ENCODE measurements around the gene TAS2R30.

TAS2R30 gene

GRCh38 chr12:11089246-11089645, 45.2 kb downstream of the TAS2R30 start:
- Histone ChIP-seq H3K9ac (ENCODE audit: low read depth in 1 of 2, low read length in 2 of 2) (no peak overlapping the region), H3K9me3 (ENCODE audit: control insufficient read depth in 1 of 2, low read length in 2 of 2) (no peaks in the 10 kb centered on the region), H3K36me3 (ENCODE audit: control insufficient read depth in 1 of 2, insufficient read depth in 2 of 2, low read length in 2 of 2) (no peaks in the 10 kb centered on the region), H3K4me3 (ENCODE audit: low read depth in 1 of 2, low read length in 2 of 2) (no peak overlapping the region), H3K27me3 (ENCODE audit: control insufficient read depth in 1 of 2, insufficient read depth in 2 of 2, low read length in 2 of 2) (no peaks in the 10 kb centered on the region), H3K27ac (ENCODE audit: low read depth, low read length) (no peak overlapping the region), H3K4me1 (ENCODE audit: control insufficient read depth in 1 of 2, insufficient read depth in 2 of 2, low read length in 2 of 2) (no peaks in the 10 kb centered on the region)

- Histone ChIP-seq H3K9me3 (ENCODE audit: control insufficient read depth in 1 of 2, low read length in 2 of 2) (peaks cover 0 to 14% of the 10 kb centered on the region in 2 donors), H3K27me3 (ENCODE audit: control insufficient read depth in 1 of 2, insufficient read depth in 2 of 2, low read length in 2 of 2) (no peaks in the 10 kb centered on the region), H3K27ac (ENCODE audit: low read depth, low read length) (no peak overlapping the region), H3K4me1 (ENCODE audit: control insufficient read depth in 1 of 2, insufficient read depth in 2 of 2, low read length in 2 of 2) (no peaks in the 10 kb centered on the region), H3K9ac (ENCODE audit: low read depth in 1 of 2, low read length in 2 of 2) (no peak overlapping the region), H3K4me3 (ENCODE audit: low read depth in 1 of 2, low read length in 2 of 2) (no peak overlapping the region), H3K36me3 (ENCODE audit: control insufficient read depth in 1 of 2, insufficient read depth in 2 of 2, low read length in 2 of 2) (no peaks in the 10 kb centered on the region)
Observed at GRCh38 chr12:11085419-11085818, 49.0 kb downstream of the TAS2R30 start.
